Fibroblast of lung (primary cell): Measurements from ENCODE around the gene IGSF9B.

Source experiments
- EZH2 ChIP-seq: IDR thresholded peaks from 2 replicates; pipeline ENCODE4 v1.5.1; 2012; ENCODE audit warnings: low read length, control low read depth, mild to moderate bottlenecking; ENCODE audit errors: missing control alignments
- TF ChIP-seq, protein P1 (sequence below), 2 donors: IDR thresholded peaks in 1 of 2; conservative IDR thresholded peaks in 1 of 2; 1 replicate in 1 of 2; 2 replicates in 1 of 2; pipeline ENCODE4 v1.5.1; 2011 to 2012; ENCODE audit warnings: low read length in 2 of 2, control low read depth in 1 of 2, inconsistent platforms in 1 of 2, low read depth in 1 of 2, mild to moderate bottlenecking in 1 of 2

DNA sequence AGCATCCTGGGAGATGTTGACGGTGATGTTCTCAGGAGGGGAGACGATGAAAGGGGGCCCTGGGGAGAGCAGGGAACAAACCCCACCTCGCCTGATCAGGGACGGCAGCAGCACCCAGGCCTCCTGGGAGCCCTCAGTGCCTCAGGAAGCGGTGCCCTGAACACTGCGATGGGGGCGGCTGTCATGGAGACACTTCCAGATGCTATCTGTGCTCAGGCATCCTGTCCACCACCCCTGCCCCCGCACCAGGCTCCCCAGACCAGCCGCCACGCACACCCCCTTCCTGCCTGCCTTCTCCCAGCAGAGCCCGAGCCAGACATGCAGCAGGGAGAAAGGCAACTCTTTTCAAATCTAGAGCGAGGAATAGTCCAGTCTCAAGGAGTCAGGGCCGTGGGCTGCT lies 20.6 kb downstream of the IGSF9B start:
- TF ChIP-seq, protein P1, sequence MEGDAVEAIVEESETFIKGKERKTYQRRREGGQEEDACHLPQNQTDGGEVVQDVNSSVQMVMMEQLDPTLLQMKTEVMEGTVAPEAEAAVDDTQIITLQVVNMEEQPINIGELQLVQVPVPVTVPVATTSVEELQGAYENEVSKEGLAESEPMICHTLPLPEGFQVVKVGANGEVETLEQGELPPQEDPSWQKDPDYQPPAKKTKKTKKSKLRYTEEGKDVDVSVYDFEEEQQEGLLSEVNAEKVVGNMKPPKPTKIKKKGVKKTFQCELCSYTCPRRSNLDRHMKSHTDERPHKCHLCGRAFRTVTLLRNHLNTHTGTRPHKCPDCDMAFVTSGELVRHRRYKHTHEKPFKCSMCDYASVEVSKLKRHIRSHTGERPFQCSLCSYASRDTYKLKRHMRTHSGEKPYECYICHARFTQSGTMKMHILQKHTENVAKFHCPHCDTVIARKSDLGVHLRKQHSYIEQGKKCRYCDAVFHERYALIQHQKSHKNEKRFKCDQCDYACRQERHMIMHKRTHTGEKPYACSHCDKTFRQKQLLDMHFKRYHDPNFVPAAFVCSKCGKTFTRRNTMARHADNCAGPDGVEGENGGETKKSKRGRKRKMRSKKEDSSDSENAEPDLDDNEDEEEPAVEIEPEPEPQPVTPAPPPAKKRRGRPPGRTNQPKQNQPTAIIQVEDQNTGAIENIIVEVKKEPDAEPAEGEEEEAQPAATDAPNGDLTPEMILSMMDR (conservative IDR thresholded peaks at IDR 0.05 in 1 of 2, IDR thresholded peaks at IDR 0.05 in 1 of 2; ENCODE audit: low read depth in 1 of 2, low read length in 2 of 2), result no peak
- TF ChIP-seq EZH2, result no peak
